NCI-H2196 (cell line): ENCODE data around the gene GHDC.
A peak's percentile ranks its signal among the peaks of the same experiment; 100 is the strongest.
"Not testable (repeated sequence)": the region's sequence is repeated elsewhere in the genome, so short reads cannot be mapped to it uniquely, and the experiment has no call there.

Source experiments
- DNase-seq: peaks from one replicate; lab custom pipeline; 2025; ENCODE audit not compliant: unreplicated experiment; lab: John Stamatoyannopoulos, UW

The GHDC gene

GRCh38 chr17:42203354-42203753 lies 9.1 kb upstream of the GHDC start:
- no peak for DNase-seq

- DNase-seq: no peak
These were observed 8.4 kb upstream of the GHDC start for GRCh38 chr17:42202696-42203095.

GRCh38 chr17:42202159-42202558 lies 7.9 kb upstream of the GHDC start:
- no peak for DNase-seq

DNA sequence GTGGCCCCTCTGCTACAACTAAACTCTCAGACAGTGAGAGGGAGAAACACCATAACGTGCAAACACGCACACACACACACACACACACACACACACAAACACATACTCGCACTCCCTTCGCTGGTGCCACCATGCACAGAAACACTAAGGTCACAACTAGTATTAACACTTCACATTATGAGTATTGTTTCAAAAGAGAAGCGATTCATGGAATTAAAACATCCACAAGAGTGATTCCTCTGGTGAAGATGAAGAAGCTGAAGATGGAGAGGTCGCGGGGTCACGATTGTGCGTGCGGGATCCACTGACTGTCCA lies 7.1 kb upstream of the GHDC start:
- DNase-seq: no peak

DNA sequence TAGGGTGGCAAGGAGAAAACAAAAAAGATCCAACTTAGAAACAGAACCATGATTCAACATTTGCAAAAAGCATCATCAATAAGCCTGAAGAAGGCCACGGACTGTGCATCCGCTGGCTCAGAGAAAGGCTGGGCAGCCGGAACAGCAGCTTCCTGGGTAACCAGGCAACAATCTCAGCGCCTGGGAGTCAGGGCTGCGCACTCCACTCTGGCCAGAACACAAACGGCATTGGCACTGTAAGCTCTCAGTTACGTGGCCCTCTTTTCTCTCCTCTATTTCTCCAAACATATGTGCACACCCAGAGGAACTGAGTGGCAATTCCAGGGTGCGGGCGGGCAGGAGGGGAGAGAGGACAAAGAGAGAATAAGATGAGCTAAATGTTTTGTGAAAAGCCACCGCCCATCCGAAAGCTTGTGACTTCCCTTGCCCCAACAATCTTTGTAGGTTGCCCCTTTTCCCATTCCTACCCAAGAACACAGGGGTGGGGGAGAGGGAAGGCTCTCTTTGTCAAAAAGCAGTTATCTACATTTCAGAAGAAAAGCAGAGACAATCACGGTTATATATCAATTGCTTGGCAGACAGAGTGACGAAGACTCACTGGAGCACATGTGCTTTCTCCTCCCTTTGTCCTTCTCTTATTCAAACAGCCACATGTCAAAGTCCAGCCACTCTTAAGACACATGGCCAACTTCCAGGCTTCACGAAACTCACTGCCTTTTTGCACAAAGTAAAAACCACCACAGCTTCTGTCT lies 6.6 kb upstream of the GHDC start:
- DNase-seq: no peak

DNA sequence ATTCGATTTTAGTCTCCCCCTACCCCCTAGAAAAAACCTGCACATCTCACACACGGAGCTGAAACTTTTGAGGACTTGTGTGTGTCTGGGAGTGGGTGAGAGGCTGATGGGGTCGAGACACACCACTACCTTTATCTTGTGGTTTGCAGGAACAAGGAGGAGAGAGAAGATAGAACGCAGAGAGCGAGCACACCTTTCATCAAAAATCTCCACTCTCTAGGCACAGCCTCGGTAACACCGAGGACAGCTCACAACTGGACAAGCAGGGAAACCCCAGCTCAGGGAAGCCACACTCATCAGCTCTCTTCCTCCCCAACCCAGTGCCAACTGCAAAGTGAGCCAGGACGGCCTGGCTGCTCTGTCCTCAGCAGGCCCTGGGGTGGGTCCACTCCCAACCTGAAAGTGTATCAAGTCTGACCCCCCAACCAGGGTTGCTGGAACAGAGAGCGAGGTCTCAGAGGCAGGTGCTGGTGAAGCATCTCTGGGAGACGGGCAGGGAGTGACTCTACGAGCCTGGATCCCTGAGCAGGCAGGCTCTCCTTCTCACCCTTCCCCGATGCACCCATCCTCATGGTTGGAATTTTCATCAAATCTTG lies 5.2 kb upstream of the GHDC start:
- no peak for DNase-seq

GRCh38 chr17:42198897-42199296 lies 4.6 kb upstream of the GHDC start:
- DNase-seq: no peak

GRCh38 chr17:42197564-42198156 lies 3.4 kb upstream of the GHDC start:
- DNase-seq: no peak

GRCh38 chr17:42193216-42193968 lies 902 bp downstream of the GHDC start:
- DNase-seq: no peak

DNA sequence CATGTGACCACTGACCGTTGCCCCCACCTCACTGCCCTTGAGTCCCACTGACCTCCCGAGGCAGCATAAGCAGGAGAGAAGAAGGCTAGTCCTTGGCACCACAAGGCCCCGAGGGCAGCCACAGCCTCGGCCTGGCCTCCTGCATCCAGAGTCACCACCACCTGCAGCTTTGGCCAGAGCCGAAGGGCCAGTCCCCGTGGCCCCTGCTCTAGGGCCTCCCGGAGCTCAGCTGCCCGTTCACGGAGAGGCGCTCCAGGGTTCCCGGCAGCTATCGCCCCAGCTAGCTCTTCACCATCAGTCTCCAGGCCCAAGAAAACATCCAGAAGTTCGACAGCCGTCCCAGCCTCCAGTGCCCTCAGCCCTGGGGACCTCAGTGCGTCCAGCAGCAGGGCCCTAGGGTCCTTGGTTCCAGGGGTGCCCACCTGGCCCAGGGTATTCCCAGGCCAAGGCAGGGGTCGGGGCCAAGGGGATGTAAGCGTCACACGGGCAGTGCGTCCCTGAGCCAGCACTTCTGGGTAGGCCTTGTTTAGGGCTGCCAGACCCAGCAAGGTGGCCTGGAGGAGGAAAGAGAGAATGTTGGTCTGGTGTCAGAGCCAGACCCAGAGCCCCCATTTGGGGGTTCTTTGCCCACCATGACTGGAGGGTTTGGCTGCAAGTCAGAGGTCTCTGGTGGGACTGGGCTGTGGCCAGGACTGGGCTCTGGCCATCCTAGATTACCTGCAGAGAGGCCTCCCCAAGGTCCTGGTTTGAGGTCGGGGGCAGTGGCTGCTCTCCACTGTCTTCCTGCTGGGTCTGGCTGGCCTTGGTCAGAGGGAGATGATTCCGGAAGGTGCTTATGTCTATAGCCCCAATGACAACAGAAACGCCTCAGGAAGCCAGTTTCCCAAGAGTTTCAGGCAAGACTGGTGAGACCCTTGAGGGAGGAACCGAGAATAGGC lies 1.8 kb downstream of the GHDC start:
- no peak for DNase-seq

DNA sequence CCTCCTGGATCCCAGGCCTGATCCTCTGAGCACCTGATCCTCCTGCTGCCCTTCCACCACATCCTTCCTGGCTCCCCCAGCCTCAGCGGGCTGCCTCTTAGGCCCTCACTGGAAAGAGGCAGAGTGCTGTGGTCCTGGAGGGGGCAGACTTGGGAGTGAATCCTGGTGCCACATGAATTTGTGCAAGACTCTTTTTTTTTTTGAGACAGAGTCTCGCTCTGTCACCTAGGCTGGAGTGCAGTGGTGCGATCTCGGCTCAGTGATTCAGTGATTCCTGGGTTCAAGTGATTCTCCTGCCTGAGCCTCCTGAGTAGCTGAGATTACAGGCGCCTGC lies 3.1 kb downstream of the GHDC start:
- no peak for DNase-seq

DNA sequence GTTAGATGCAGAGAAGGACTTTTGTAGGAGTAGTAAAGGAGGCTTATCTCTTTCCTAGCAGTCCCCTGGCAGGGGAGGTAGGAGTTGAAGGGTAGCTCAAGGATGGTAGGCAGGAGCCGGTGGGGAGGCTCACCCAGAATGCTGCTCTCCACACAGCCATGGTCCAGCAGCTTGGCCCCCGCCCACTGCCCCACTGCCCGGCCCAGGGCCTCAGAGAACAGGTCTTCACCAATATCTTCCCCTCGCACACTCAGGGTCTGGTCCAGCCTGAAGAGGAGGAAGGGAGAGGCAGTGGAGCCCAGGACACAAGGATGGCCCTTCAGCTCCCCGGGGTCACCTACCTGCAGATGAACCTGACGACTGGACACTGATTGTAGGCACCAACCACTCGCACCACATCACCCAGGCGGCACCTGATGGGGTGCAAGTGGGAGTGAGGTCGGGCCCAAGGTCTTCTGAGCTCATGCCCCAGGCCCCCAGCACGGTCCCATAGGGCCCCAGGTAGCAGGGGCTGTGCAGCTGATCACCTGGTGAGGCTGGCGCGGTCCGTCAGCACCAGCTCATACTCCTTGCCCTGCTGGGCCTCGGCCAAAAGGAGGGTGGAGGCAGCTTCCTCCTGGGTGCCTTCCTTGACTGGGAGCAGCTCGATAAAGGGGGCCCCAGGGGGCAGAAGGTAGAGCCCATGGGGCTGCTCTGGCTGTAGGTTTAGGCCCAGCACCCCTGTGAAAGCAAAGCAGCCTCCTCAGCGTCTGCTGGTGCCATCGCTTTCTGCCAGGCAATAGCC lies 3.6 kb downstream of the GHDC start:
- DNase-seq: no peak

- DNase-seq: no peak
These were observed 4.7 kb downstream of the GHDC start for GRCh38 chr17:42189651-42189965.

DNA sequence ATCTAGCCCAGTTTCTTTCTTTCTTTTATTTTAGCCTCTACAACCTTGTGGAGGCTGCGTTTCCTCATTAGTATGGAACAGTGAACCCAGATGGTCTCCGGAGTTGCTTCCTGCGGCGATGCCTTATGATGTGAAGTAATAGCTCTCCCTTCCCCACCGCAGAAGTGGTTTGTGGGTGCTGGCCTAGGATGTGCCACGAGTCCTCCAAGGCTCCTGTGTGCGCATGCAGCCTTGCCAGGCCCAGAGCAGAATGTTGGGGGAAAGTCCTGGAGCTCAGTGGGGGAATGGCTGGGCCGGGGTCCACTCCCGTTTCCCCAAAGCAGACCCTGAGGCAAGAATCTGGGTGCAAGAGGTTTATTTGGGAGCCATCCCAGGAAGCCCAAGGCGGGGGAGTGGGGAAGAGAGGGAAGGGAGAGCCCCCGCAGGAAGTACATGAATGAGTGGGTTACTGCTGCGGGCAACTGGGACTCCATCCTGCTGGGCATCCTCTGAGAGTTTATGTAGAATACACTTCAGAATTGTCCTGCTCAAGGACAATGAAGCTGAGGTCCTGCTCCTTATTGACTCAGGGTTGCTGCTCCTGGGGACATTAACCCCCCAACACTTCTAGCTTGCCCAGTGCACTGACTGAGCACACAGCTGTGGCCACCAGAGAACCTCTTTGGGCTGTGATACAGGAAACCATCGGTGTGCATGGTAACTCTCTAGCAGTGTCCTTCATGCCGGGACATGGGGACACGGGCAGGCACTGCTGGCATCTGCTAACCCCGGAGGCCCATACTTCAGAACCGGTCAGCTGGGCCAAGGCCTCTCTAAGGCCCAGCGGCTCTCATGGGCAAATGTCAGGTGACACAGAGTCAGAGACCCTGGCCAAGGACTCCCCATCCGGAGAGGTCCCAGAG lies 5.3 kb downstream of the GHDC start:
- DNase-seq: no peak

DNA sequence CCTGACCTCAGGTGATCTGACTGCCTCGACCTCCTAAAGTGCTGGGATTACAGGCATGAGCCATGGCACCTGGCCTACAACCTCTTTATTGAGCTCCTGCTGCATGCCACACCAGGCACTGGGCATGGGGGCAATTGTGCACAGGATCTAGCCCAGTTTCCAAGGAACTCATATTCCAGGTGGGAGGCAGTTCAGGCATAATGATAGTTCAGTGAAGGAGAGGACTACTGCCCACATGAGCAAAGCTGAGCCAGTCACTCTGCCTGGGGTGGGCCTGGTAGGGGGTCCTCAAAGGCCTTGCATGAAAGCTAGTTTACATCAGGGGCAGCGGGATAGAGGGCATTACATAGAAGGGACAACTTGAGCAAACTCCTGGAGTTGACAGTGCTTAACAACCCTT lies 6.5 kb downstream of the GHDC start:
- DNase-seq: no peak

- not testable (repeated sequence) for DNase-seq
These were observed 8.1 kb downstream of the GHDC start for GRCh38 chr17:42186191-42186590.

GRCh38 chr17:42185621-42185930 lies 8.7 kb downstream of the GHDC start:
- no peak for DNase-seq

DNA sequence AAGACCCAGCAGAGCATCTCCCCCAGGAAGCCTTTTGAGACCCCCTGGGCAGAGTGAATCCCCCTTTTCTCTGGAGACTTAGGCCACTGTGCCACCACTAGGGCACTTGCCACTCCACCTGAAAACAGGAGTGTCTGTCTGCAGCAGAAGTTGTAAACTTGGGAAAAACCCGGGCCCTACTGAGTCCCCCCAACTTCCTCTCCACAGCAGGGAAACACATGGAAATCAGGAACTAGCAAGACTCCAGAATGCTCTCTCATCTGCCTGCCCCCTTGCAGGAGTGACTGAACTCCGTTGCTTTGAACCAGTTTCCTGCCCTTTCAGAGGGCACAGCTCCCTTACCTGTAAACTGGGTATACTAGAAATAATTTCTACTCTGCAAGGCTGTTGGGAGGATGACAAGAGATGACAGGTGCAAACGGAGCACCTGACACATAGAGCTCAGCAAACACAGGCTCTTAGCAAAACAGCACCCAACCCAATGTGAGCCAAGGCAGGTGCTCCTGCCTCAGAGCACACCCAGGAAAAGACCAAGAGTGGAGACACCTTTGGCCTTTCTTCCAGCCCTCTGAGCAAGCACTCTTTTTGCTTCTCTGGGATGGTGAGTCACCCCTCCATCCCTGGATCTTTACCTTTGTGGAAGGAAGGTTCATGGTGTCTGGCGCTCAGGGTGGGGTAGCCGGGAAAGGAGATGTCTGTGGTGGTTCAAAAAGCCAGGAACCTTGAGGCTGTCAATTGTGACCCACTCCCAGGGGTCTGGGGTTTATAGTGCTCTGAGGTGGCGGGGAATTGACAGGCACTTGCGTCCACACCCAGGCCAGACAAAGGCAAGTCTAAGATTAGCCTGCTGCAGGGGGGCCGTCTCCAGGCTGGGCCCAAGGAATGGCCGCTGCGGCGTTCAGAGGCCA lies 9.3 kb downstream of the GHDC start, which contains the start of gene HCRT:
Gene HCRT, minus strand, starts transcription at position 740 of the 908 bp plus-strand sequence. Its CDS starts 87 bp downstream, at position 653.
- peak; percentile 3 for DNase-seq
